Loucy (cell line): ENCODE results near the gene SUN1.

Experiments
- H2AFZ ChIP-seq: fragments of 200-600 bp; sonication (generic); 2 replicates; pipeline ENCODE4 v1.6.0; 2016; ENCODE audit warnings: antibody characterized with exemption, mild to moderate bottlenecking, low read length, moderate library complexity
- H3F3A ChIP-seq: fragments of 200-600 bp; 2 replicates; pipeline ENCODE4 v1.6.0; 2016; ENCODE audit warnings: antibody characterized with exemption, low read depth, mild to moderate bottlenecking
- H3K27me3 ChIP-seq: fragments of 200-600 bp; sonication (generic); 2 replicates; pipeline ENCODE4 v1.6.1; 2014; ENCODE audit warnings: low read length, mild to moderate bottlenecking; ENCODE audit not compliant: insufficient read depth, poor library complexity, severe bottlenecking
- H3K36me3 ChIP-seq: fragments of 200-600 bp; sonication (generic); 2 replicates; pipeline ENCODE4 v1.6.1; 2016; ENCODE audit warnings: low read length; ENCODE audit not compliant: insufficient read depth
- H3K4me1 ChIP-seq: fragments of 200-600 bp; sonication (generic); 2 replicates; pipeline ENCODE4 v1.5.1; 2014; ENCODE audit warnings: low read length, mild to moderate bottlenecking; ENCODE audit not compliant: insufficient read depth, poor library complexity, severe bottlenecking
- H3K4me2 ChIP-seq: fragments of 200-600 bp; sonication (generic); 2 replicates; pipeline ENCODE4 v1.6.0; 2014; ENCODE audit warnings: antibody characterized with exemption, low read length, low read depth, mild to moderate bottlenecking; ENCODE audit not compliant: poor library complexity, severe bottlenecking
- H3K4me3 ChIP-seq: fragments of 200-600 bp; sonication (generic); 2 replicates; pipeline ENCODE4 v1.5.1; 2014; ENCODE audit warnings: low read length, mild to moderate bottlenecking, mixed read lengths; ENCODE audit not compliant: poor library complexity, severe bottlenecking
- H3K79me2 ChIP-seq: fragments of 200-600 bp; sonication (generic); 2 replicates; pipeline ENCODE4 v1.6.1; 2014; ENCODE audit warnings: low read length; ENCODE audit not compliant: insufficient read depth
- H3K9ac ChIP-seq: fragments of 200-600 bp; sonication (generic); 2 replicates; pipeline ENCODE4 v1.6.0; 2014; ENCODE audit warnings: mild to moderate bottlenecking, low read depth, low read length, moderate library complexity; ENCODE audit not compliant: poor library complexity, severe bottlenecking
- H3K9me2 ChIP-seq: fragments of 200-600 bp; sonication (generic); replicated peaks from 2 replicates; pipeline ENCODE4 v1.6.1; 2016; ENCODE audit warnings: low read depth, low read length, mixed read lengths
- H3K9me3 ChIP-seq: fragments of 200-600 bp; sonication (generic); 2 replicates; pipeline ENCODE4 v1.6.1; 2014; ENCODE audit warnings: mild to moderate bottlenecking, antibody characterized with exemption, low read length, low read depth; ENCODE audit not compliant: insufficient read depth
- H4K20me1 ChIP-seq: fragments of 200-600 bp; sonication (generic); 2 replicates; pipeline ENCODE4 v1.6.0; 2014; ENCODE audit warnings: antibody characterized with exemption, low read length, mild to moderate bottlenecking; ENCODE audit not compliant: insufficient read depth, poor library complexity, severe bottlenecking
- CTCF ChIP-seq: fragments of 200-600 bp; sonication (generic); conservative IDR thresholded peaks from 2 replicates; pipeline ENCODE4 v1.5.1; 2014; ENCODE audit warnings: mild to moderate bottlenecking, antibody characterized with exemption, low read length
- EZH2phosphoT487 ChIP-seq: fragments of 200-600 bp; IDR thresholded peaks from 2 replicates; pipeline ENCODE4 v1.6.1; 2018; ENCODE audit warnings: antibody characterized with exemption, mild to moderate bottlenecking, moderate library complexity, borderline replicate concordance

Gene SUN1

GRCh38 chr7:853366-854117, 21.3 kb downstream of the SUN1 start:
- H3K9me2 ChIP-seq = no peaks in the 10 kb centered on the region
- peaks cover 73% of the 10 kb centered on the region; the same call in 1 of the 2 replicates for H3K36me3 ChIP-seq
- no peaks in the 10 kb centered on the region for H3K9me3 ChIP-seq
- H3F3A ChIP-seq = no peaks in the 10 kb centered on the region
- H3K4me1 ChIP-seq = no peaks in the 10 kb centered on the region
- H2AFZ ChIP-seq = no peak overlapping the region
- H3K9ac ChIP-seq = no peak overlapping the region
- H4K20me1 ChIP-seq = no peaks in the 10 kb centered on the region
- TF ChIP-seq EZH2phosphoT487 (no peak), CTCF (no peak)
- no peak overlapping the region for H3K4me2 ChIP-seq
- H3K27me3 ChIP-seq = no peaks in the 10 kb centered on the region
- no peaks in the 10 kb centered on the region for H3K79me2 ChIP-seq
- no peak overlapping the region for H3K4me3 ChIP-seq

GRCh38 chr7:854118-854775, 22.0 kb downstream of the SUN1 start:
- no peak overlapping the region for H3K9ac ChIP-seq
- no peaks in the 10 kb centered on the region for H3F3A ChIP-seq
- H3K36me3 ChIP-seq = peaks cover 75% of the 10 kb centered on the region; the same call in 1 of the 2 replicates
- no peaks in the 10 kb centered on the region for H3K4me1 ChIP-seq
- no peak overlapping the region for H3K4me2 ChIP-seq
- H3K79me2 ChIP-seq = no peaks in the 10 kb centered on the region
- H2AFZ ChIP-seq = no peak overlapping the region
- TF ChIP-seq EZH2phosphoT487 (no peak), CTCF (no peak)
- H3K27me3 ChIP-seq = no peaks in the 10 kb centered on the region
- H4K20me1 ChIP-seq = no peaks in the 10 kb centered on the region
- H3K4me3 ChIP-seq = no peak overlapping the region
- H3K9me3 ChIP-seq = no peaks in the 10 kb centered on the region
- H3K9me2 ChIP-seq = no peaks in the 10 kb centered on the region

- H3K36me3 ChIP-seq = peaks cover 80% of the 10 kb centered on the region; the same call in 1 of the 2 replicates
- H3K9ac ChIP-seq = no peak overlapping the region
- no peaks in the 10 kb centered on the region for H4K20me1 ChIP-seq
- H3F3A ChIP-seq = no peaks in the 10 kb centered on the region
- H3K4me2 ChIP-seq = no peak overlapping the region
- H3K9me3 ChIP-seq = no peaks in the 10 kb centered on the region
- no peak overlapping the region for H2AFZ ChIP-seq
- no peaks in the 10 kb centered on the region for H3K79me2 ChIP-seq
- H3K4me3 ChIP-seq = no peak overlapping the region
- no peaks in the 10 kb centered on the region for H3K27me3 ChIP-seq
- H3K4me1 ChIP-seq = no peaks in the 10 kb centered on the region
- TF ChIP-seq CTCF = no peak
- TF ChIP-seq EZH2phosphoT487 = no peak
- no peaks in the 10 kb centered on the region for H3K9me2 ChIP-seq
Measured at GRCh38 chr7:855686-856369, 23.6 kb downstream of the SUN1 start.
